Activated naive CD8-positive, alpha-beta T cell (primary cell): Measurements from ENCODE around the gene SPINK2.

Source experiments
- H3K27ac Mint-ChIP-seq: one replicate; pipeline ENCODE4 v1.8.0; 2021; ENCODE audit warnings: mixed read lengths
- H3K27me3 Mint-ChIP-seq: one replicate; pipeline ENCODE4 v1.8.0; 2021; ENCODE audit warnings: mixed read lengths
- H3K36me3 Mint-ChIP-seq: one replicate; pipeline ENCODE4 v1.8.0; 2021; ENCODE audit warnings: mixed read lengths
- H3K4me1 Mint-ChIP-seq: one replicate; pipeline ENCODE4 v1.8.0; 2021; ENCODE audit warnings: low read depth, mixed read lengths
- H3K4me3 Mint-ChIP-seq: one replicate; pipeline ENCODE4 v1.8.0; 2021; ENCODE audit warnings: mild to moderate bottlenecking, mixed read lengths
- H3K9me3 Mint-ChIP-seq: one replicate; pipeline ENCODE4 v1.8.0; 2021; ENCODE audit warnings: low read depth, mixed read lengths

The SPINK2 gene

DNA sequence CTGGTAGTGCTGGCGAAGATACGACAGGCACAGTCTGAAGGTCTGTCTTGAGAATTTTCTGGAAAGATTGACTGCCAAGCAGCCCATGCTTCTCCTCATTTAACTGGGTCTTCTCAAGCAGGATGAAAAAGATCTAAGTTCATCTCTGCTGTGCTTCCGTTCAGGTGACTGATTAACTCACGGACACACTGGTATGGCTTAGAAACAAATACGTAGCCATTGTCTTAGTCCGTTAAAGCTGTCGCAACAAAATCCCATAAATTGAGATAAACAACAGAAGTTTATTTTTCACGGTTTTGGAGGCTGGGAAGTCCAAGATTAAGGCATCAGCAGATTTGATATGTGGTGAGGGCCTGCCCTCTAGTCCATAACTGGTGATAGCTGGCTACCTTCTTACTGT lies 39.5 kb downstream of the SPINK2 start:
- Mint-ChIP-seq H3K27me3 (no peaks in the 10 kb centered on the region), H3K9me3 (no peaks in the 10 kb centered on the region), H3K4me3 (no peak overlapping the region), H3K27ac (no peak overlapping the region), H3K4me1 (no peaks in the 10 kb centered on the region), H3K36me3 (no peaks in the 10 kb centered on the region)

- Mint-ChIP-seq H3K4me1 (peaks cover 1% of the 10 kb centered on the region), H3K9me3 (no peaks in the 10 kb centered on the region), H3K27ac (no peak overlapping the region), H3K36me3 (no peaks in the 10 kb centered on the region), H3K27me3 (no peaks in the 10 kb centered on the region), H3K4me3 (no peak overlapping the region)
Measured at GRCh38 chr4:56773346-56773745, 48.2 kb downstream of the SPINK2 start.

DNA sequence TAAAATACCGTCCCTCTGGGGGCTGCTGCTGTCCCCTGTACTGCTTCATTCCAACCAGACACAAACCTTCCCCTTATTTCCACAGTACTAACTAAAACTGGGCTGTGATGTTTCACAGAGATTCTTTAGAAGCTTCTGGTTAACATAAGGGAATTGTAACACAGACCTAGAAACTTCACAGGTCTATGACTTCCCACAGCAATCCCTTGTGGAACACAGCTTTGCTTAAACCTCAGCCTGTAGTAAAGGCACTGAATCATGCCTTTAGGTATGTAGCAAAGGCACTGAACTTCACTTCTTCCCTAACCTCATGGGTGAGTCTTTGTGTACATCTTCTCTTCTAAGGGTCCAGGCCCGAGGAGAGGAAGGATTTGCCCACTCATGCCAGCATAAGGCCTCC lies 49.4 kb downstream of the SPINK2 start:
- Mint-ChIP-seq H3K4me1 (peaks cover 1% of the 10 kb centered on the region), H3K4me3 (no peak overlapping the region), H3K27me3 (no peaks in the 10 kb centered on the region), H3K36me3 (no peaks in the 10 kb centered on the region), H3K27ac (no peak overlapping the region), H3K9me3 (no peaks in the 10 kb centered on the region)

DNA sequence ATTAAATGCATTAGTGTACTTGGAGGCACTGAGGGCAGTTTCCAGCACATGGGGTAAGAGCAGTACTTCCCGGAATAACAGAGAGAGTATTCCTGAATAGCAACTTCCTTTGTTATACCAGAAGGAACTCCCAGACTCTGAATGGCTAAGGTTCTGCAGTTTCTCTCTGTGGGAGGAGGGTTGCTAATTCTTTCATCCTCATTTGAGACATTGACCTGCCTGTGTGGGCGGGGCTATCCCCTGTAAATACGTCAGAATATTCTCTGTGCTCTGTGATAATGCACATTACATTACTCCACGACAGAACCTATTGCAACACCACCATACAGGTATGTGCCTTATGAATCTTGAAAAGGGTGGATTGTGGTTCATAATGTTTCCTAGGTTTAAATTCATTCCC lies 52.7 kb downstream of the SPINK2 start:
- H3K27me3 Mint-ChIP-seq, result no peaks in the 10 kb centered on the region
- H3K4me3 Mint-ChIP-seq, result no peak overlapping the region
- no peak overlapping the region for H3K27ac Mint-ChIP-seq
- no peaks in the 10 kb centered on the region for H3K9me3 Mint-ChIP-seq
- no peaks in the 10 kb centered on the region for H3K36me3 Mint-ChIP-seq
- H3K4me1 Mint-ChIP-seq, result peaks cover 1% of the 10 kb centered on the region

DNA sequence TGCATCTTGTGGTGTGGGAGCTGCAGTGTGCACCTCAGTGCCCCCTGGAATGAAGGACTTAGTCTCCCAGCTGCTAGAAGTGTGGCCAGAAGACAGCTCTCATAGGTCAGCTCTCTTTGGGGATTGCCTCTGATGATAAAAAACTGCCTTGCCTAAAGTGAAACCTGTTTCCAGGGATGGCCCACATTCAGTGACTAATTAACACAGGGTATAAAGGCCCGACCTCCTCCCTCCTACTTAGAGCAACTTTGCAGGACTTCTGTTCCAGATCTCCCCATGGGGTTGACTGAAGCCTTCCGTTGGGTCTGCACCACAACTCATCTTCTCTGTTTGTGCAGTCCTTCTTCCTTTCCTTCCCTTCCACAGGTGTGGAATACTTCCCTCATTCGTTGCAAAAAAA lies 53.2 kb downstream of the SPINK2 start:
- Mint-ChIP-seq H3K4me3 (no peak overlapping the region), H3K36me3 (no peaks in the 10 kb centered on the region), H3K4me1 (peaks cover 1% of the 10 kb centered on the region), H3K9me3 (no peaks in the 10 kb centered on the region), H3K27ac (no peak overlapping the region), H3K27me3 (no peaks in the 10 kb centered on the region)

DNA sequence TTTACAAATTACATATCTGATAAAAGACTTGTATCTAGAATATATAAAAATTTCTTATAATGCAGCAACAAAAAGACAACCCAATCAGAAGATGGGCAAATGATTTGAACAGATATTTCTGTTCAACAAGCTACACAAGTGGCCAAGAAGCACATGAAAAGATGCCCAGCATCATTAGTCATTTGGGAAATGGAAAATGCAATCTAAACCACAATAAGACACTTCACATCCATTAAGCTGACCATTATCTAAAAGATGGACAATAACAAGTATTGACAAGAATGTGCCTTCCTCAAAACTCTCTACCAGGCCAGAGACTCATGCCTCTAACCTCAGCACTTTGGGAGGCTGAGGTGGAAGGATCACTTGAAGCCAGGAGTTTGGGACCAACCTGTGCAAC lies 53.9 kb downstream of the SPINK2 start:
- Mint-ChIP-seq H3K27ac (no peak overlapping the region), H3K4me3 (no peak overlapping the region), H3K27me3 (no peaks in the 10 kb centered on the region), H3K36me3 (no peaks in the 10 kb centered on the region), H3K4me1 (peaks cover 1% of the 10 kb centered on the region), H3K9me3 (no peaks in the 10 kb centered on the region)

GRCh38 chr4:56764775-56765174 lies 56.7 kb downstream of the SPINK2 start:
- Mint-ChIP-seq H3K36me3 (no peaks in the 10 kb centered on the region), H3K27me3 (no peaks in the 10 kb centered on the region), H3K27ac (no peak overlapping the region), H3K4me3 (no peak overlapping the region), H3K4me1 (peaks cover 1% of the 10 kb centered on the region), H3K9me3 (no peaks in the 10 kb centered on the region)

DNA sequence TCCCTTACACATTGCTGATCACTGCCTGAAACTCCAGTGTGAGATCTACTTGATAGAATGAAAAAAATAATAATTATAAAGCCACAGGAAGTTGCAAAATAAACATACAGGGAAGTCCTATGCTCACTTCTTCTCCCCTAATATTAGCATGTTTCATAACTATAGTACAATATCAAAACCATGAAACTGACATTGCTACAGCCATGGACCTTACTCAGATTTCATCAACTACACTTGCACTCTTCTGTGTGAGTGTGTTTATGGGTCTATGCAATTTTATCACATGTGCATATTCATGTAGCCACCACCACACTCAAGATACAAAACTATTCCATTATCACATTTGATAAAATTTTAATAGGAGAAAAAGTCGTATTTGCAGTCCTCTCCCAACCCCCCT lies 57.3 kb downstream of the SPINK2 start:
- no peaks in the 10 kb centered on the region for H3K27me3 Mint-ChIP-seq
- peaks cover 4% of the 10 kb centered on the region for H3K4me1 Mint-ChIP-seq
- no peaks in the 10 kb centered on the region for H3K36me3 Mint-ChIP-seq
- H3K4me3 Mint-ChIP-seq, result no peak overlapping the region
- no peak overlapping the region for H3K27ac Mint-ChIP-seq
- no peaks in the 10 kb centered on the region for H3K9me3 Mint-ChIP-seq

- H3K9me3 Mint-ChIP-seq, result no peaks in the 10 kb centered on the region
- no peak overlapping the region for H3K4me3 Mint-ChIP-seq
- H3K27me3 Mint-ChIP-seq, result no peaks in the 10 kb centered on the region
- no peak overlapping the region for H3K27ac Mint-ChIP-seq
- H3K36me3 Mint-ChIP-seq, result no peaks in the 10 kb centered on the region
- H3K4me1 Mint-ChIP-seq, result peaks cover 17% of the 10 kb centered on the region
Measured at GRCh38 chr4:56762484-56763250, 58.8 kb downstream of the SPINK2 start.

- Mint-ChIP-seq H3K4me3 (no peak overlapping the region), H3K36me3 (no peaks in the 10 kb centered on the region), H3K27ac (no peak overlapping the region), H3K27me3 (no peaks in the 10 kb centered on the region), H3K9me3 (no peaks in the 10 kb centered on the region), H3K4me1 (peaks cover 30% of the 10 kb centered on the region)
Measured at GRCh38 chr4:56760183-56760582, 61.3 kb downstream of the SPINK2 start.
